Parathyroid adenoma (tissue), 2 donors: ENCODE data around the gene LRRTM2.

Experiments
- H2AFZ ChIP-seq: fragments of 300-600 bp; sonication (generic); one replicate; pipeline ENCODE4 v1.7.0; 2017; ENCODE audit warnings: antibody characterized with exemption, mild to moderate bottlenecking
- H3K27ac ChIP-seq: fragments of 300-600 bp; sonication (generic); one replicate; pipeline ENCODE4 v1.7.0; 2017
- H3K27me3 ChIP-seq: fragments of 300-600 bp; sonication (generic); one replicate; pipeline ENCODE4 v1.7.0; 2017; ENCODE audit warnings: low read length; ENCODE audit not compliant: control insufficient read depth, insufficient read depth
- H3K36me3 ChIP-seq: fragments of 300-600 bp; sonication (generic); one replicate; pipeline ENCODE4 v1.7.0; 2017; ENCODE audit warnings: low read length; ENCODE audit not compliant: control insufficient read depth, insufficient read depth
- H3K4me1 ChIP-seq: fragments of 300-600 bp; sonication (generic); one replicate; pipeline ENCODE4 v1.7.0; 2017; ENCODE audit warnings: control low read depth
- H3K4me2 ChIP-seq: fragments of 300-600 bp; sonication (generic); one replicate; pipeline ENCODE4 v1.7.0; 2017; ENCODE audit warnings: low read length
- H3K4me3 ChIP-seq: fragments of 300-600 bp; sonication (generic); one replicate; pipeline ENCODE4 v1.7.0; 2017; ENCODE audit warnings: low read depth, low read length
- H3K79me2 ChIP-seq: fragments of 300-600 bp; sonication (generic); one replicate; pipeline ENCODE4 v1.7.0; 2017; ENCODE audit warnings: control low read depth
- H3K9ac ChIP-seq: fragments of 300-600 bp; sonication (generic); one replicate; pipeline ENCODE4 v1.7.0; 2017; ENCODE audit warnings: mild to moderate bottlenecking
- H3K9me3 ChIP-seq: fragments of 300-600 bp; sonication (generic); one replicate; pipeline ENCODE4 v1.7.0; 2017; ENCODE audit warnings: low read length; ENCODE audit not compliant: control insufficient read depth
- CTCF ChIP-seq: fragments of 300-600 bp; sonication (generic); IDR thresholded peaks from one replicate; pipeline ENCODE4 v1.7.0; 2017; ENCODE audit warnings: antibody characterized with exemption, mild to moderate bottlenecking
- donor health status: primary hyperparathyroidism.

Gene LRRTM2

GRCh38 chr5:138884554-138884953 is 9.4 kb upstream of the LRRTM2 start:
- Histone ChIP-seq H3K79me2 (peaks cover 9% of the 10 kb centered on the region), H3K27ac (no peak overlapping the region), H3K27me3 (no peaks in the 10 kb centered on the region), H3K4me3 (no peak overlapping the region), H2AFZ (no peak overlapping the region), H3K9me3 (no peaks in the 10 kb centered on the region), H3K4me1 (peaks cover 4% of the 10 kb centered on the region), H3K36me3 (no peaks in the 10 kb centered on the region), H3K9ac (no peak overlapping the region), H3K4me2 (no peak overlapping the region)
- TF ChIP-seq CTCF, result no peak

- Histone ChIP-seq H3K36me3 (no peaks in the 10 kb centered on the region), H2AFZ (no peak overlapping the region), H3K4me1 (peaks cover 4% of the 10 kb centered on the region), H3K9ac (no peak overlapping the region), H3K4me2 (no peak overlapping the region), H3K9me3 (no peaks in the 10 kb centered on the region), H3K4me3 (no peak overlapping the region), H3K79me2 (peaks cover 9% of the 10 kb centered on the region), H3K27me3 (no peaks in the 10 kb centered on the region), H3K27ac (no peak overlapping the region)
- no peak for TF ChIP-seq CTCF
These were observed 9.0 kb upstream of the LRRTM2 start for GRCh38 chr5:138884094-138884493.

- Histone ChIP-seq H3K4me3 (no peak overlapping the region), H3K4me1 (peaks cover 4% of the 10 kb centered on the region), H3K4me2 (no peak overlapping the region), H3K27me3 (no peaks in the 10 kb centered on the region), H3K27ac (no peak overlapping the region), H3K9ac (no peak overlapping the region), H3K36me3 (no peaks in the 10 kb centered on the region), H3K79me2 (peaks cover 15% of the 10 kb centered on the region), H3K9me3 (no peaks in the 10 kb centered on the region), H2AFZ (no peak overlapping the region)
- TF ChIP-seq CTCF, result no peak
These were observed 8.1 kb upstream of the LRRTM2 start for GRCh38 chr5:138883211-138883610.

- Histone ChIP-seq H3K79me2 (peaks cover 49% of the 10 kb centered on the region), H3K9ac (no peak overlapping the region), H3K4me1 (peaks cover 15% of the 10 kb centered on the region), H3K27ac (no peak overlapping the region), H3K4me2 (no peak overlapping the region), H3K36me3 (no peaks in the 10 kb centered on the region), H2AFZ (no peak overlapping the region), H3K9me3 (no peaks in the 10 kb centered on the region), H3K27me3 (no peaks in the 10 kb centered on the region), H3K4me3 (no peak overlapping the region)
- TF ChIP-seq CTCF, result no peak
These were observed 3.5 kb upstream of the LRRTM2 start for GRCh38 chr5:138878437-138879235.

- Histone ChIP-seq H3K4me3 (no peak overlapping the region), H3K4me2 (no peak overlapping the region), H3K9ac (no peak overlapping the region), H3K36me3 (no peaks in the 10 kb centered on the region), H3K4me1 (peaks cover 17% of the 10 kb centered on the region), H3K79me2 (peaks cover 55% of the 10 kb centered on the region), H2AFZ (no peak overlapping the region), H3K27ac (no peak overlapping the region), H3K9me3 (no peaks in the 10 kb centered on the region), H3K27me3 (no peaks in the 10 kb centered on the region)
- no peak for TF ChIP-seq CTCF
These were observed 1.7 kb upstream of the LRRTM2 start for GRCh38 chr5:138876811-138877210.
